Prostate gland (tissue), 2 donors: ENCODE results near the gene ACTA2. TPM values are rescaled to one million over a fixed set of nuclear protein-coding genes. Genes with fewer than 3 reads are reported as not detected.

ENCODE experiments used
- DNase-seq: peaks from one replicate; pipeline ENCODE4 v3.0.0-alpha.2; 2019; ENCODE audit warnings: low spot score
- H3K27ac ChIP-seq, 2 donors: fragments of 200-600 bp; sonication (generic); 2 replicates each; pipeline ENCODE4 v1.5.1; 2017 to 2019
- H3K27me3 ChIP-seq: fragments of 200-600 bp; sonication (generic); replicated peaks from 2 replicates; pipeline ENCODE4 v1.5.1; 2019; ENCODE audit not compliant: insufficient read depth
- H3K36me3 ChIP-seq, 2 donors: fragments of 200-600 bp; sonication (generic); 1 replicate in 1 of 2; 2 replicates in 1 of 2; pipeline versions ENCODE4 v1.5.1 to v1.8.1; 2017 to 2019
- H3K4me1 ChIP-seq: fragments of 200-600 bp; sonication (generic); replicated peaks from 2 replicates; pipeline ENCODE4 v1.5.1; 2019
- H3K4me3 ChIP-seq, 2 donors: fragments of 200-600 bp; sonication (generic); 2 replicates each; pipeline ENCODE4 v1.5.1; 2017 to 2019
- H3K9me3 ChIP-seq: fragments of 200-600 bp; sonication (generic); 2 replicates; pipeline ENCODE4 v1.5.1; 2017
- POLR2A ChIP-seq: fragments of 450-650 bp; IDR thresholded peaks from one replicate; pipeline ENCODE4 v1.6.1; 2016; ENCODE audit warnings: antibody characterized with exemption, mild to moderate bottlenecking
- POLR2AphosphoS5 ChIP-seq: sonication (generic); formaldehyde crosslinking; IDR thresholded peaks from one replicate; pipeline ENCODE4 v1.6.1; 2017; ENCODE audit warnings: antibody characterized with exemption
- WGBS: methylation state at CpG from one replicate; pipeline ENCODE4 v1.1.5; 2018; 5-methylcytosine and 5-hydroxymethylcytosine counted together
- intact Hi-C: fragments of 100-400 bp; cut with DNase I; formaldehyde crosslinking; loops from one replicate; pipeline ENCODE4 v1.14.2; 2022
- total RNA-seq, 2 donors: library from RNA; depleted of rRNA; stranded (reverse); fragments of >200 nt; gene quantifications; one replicate each; pipeline ENCODE4 v1.1.0, GENCODE V29; 2016
- TF ChIP-seq, protein P1 (sequence below), 4 experiments: fragments of 200-600 bp in 2 of 4; fragments of 450-650 bp in 2 of 4; sonication (generic) in 2 of 4; IDR thresholded peaks; 1 replicate in 3 of 4; 2 replicates in 1 of 4; pipeline ENCODE4 v1.5.1; 2016 to 2019; ENCODE audit warnings: antibody characterized with exemption in 4 of 4, mild to moderate bottlenecking in 2 of 4, moderate library complexity in 2 of 4

The ACTA2 gene
- 1,000 to 10,000 TPM; 1,024 to 1,957 TPM for total RNA-seq

DNA sequence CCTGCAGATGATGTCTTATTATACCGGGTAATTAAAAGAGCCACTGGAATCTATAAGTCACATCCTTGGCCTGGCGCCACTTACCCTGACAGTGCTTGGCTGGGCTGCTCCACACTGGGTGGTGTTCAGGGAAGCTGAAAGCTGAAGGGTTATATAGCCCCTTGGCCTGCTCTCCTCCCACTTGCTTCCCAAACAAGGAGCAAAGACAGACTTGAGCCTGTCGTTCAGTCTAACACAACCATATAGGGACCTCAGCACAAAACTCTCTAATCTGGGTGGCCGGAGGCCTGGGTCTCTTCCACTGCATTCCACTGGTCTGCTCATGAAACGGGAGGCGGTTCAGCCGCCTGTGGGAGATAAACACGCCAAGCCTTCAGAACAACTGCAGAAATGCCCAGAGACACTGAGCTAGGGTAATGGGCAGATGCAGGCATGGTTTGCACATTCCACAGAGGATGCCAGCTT lies at the start of gene ACTA2:
Gene ACTA2 (minus strand): TSS at position 127 of the 465 bp plus-strand sequence. CDS start 3,843 bp downstream, outside the sequence.
- WGBS = 61% methylated on average over 8 of the region's 8 CpGs
- no peaks in the 10 kb centered on the region for H3K4me1 ChIP-seq
- H3K9me3 ChIP-seq = no peaks in the 10 kb centered on the region
- TF ChIP-seq POLR2A = peak; percentile 40
- TF ChIP-seq POLR2AphosphoS5 = peak; percentile 67
- TF ChIP-seq, protein P1, sequence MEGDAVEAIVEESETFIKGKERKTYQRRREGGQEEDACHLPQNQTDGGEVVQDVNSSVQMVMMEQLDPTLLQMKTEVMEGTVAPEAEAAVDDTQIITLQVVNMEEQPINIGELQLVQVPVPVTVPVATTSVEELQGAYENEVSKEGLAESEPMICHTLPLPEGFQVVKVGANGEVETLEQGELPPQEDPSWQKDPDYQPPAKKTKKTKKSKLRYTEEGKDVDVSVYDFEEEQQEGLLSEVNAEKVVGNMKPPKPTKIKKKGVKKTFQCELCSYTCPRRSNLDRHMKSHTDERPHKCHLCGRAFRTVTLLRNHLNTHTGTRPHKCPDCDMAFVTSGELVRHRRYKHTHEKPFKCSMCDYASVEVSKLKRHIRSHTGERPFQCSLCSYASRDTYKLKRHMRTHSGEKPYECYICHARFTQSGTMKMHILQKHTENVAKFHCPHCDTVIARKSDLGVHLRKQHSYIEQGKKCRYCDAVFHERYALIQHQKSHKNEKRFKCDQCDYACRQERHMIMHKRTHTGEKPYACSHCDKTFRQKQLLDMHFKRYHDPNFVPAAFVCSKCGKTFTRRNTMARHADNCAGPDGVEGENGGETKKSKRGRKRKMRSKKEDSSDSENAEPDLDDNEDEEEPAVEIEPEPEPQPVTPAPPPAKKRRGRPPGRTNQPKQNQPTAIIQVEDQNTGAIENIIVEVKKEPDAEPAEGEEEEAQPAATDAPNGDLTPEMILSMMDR (IDR thresholded peaks at IDR 0.05) = no peak
- no peaks in the 10 kb centered on the region for H3K36me3 ChIP-seq
- DNase-seq = peak; percentile 29
- H3K27me3 ChIP-seq = no peaks in the 10 kb centered on the region
- peak within 1 kb of the TSS; percentile 24 to 25 for H3K4me3 ChIP-seq
- intact Hi-C loops = no loop called here
- peak within 1 kb of the TSS; percentile 84 to 89 for H3K27ac ChIP-seq

DNA sequence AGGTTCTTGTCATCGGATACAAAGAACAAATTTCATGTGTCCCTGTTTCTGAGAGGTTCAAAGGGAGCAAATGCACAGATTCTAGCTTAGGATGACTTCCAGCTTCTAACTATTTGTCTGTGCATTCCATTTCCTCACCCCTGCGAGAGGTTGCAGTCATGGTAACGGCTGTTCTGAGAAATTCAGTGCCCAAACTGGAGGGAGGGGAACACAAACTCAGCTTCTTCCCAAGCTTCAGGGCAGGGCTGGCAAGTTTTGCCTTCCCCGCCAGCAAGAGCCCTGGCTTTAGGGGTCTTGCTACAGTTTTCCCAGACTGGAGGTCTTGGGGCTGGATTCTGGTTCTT lies 49.1 kb upstream of the ACTA2 start:
- Histone ChIP-seq H3K9me3 (no peaks in the 10 kb centered on the region), H3K4me1 (no peaks in the 10 kb centered on the region), H3K36me3 (no peaks in the 10 kb centered on the region), H3K27ac (no peak overlapping the region), H3K27me3 (no peaks in the 10 kb centered on the region), H3K4me3 (no peak overlapping the region)
- intact Hi-C loops = no loop called here
- TF ChIP-seq, protein P1 (IDR thresholded peaks at IDR 0.05) = no peak
- no peak for TF ChIP-seq POLR2A
- no peak for TF ChIP-seq POLR2AphosphoS5
- DNase-seq = no peak
- 49% methylated on average over 4 of the region's 4 CpGs for WGBS

DNA sequence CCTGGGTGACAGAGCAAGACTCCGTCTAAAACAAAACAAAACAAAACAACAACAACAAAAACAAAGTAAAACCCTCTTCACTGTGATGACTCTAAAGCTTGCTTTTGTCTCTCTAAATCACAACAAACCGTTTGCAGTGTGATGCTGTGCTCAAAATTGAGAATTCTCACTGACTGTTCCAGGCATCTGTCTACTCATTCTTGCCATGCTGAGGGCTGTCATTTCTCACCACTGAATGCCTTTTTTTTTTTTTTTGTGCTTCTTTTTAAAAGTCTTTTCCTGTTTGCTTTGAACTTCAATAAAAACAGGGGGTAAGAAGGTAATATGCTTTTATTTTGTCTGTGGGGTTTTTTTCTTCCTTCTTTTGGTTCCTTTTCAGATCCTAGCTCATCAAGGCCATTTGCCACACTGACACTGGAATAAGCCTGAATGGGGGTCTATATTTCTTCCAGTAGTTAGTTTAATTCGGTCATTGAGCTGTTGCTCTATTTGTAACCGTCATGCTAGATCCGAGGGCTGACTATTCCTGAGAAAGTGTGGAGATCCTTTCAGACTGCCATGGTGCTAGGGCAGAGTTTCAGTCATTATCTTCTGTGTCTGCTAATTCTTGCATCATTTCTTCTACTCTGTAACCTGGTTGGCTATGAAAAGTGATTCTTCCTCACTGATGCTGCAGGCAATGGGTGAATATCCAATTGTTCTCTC lies 48.6 kb upstream of the ACTA2 start:
- DNase-seq = no peak
- Histone ChIP-seq H3K4me1 (no peaks in the 10 kb centered on the region), H3K27ac (peak overlapping the region in 1 of 2 donors; percentile 8), H3K9me3 (no peaks in the 10 kb centered on the region), H3K4me3 (no peak overlapping the region), H3K27me3 (no peaks in the 10 kb centered on the region), H3K36me3 (no peaks in the 10 kb centered on the region)
- WGBS = 61% methylated on average over 5 of the region's 5 CpGs
- intact Hi-C loops = no loop called here
- TF ChIP-seq, protein P1 (IDR thresholded peaks at IDR 0.05) = no peak
- TF ChIP-seq POLR2AphosphoS5 = no peak
- no peak for TF ChIP-seq POLR2A

DNA sequence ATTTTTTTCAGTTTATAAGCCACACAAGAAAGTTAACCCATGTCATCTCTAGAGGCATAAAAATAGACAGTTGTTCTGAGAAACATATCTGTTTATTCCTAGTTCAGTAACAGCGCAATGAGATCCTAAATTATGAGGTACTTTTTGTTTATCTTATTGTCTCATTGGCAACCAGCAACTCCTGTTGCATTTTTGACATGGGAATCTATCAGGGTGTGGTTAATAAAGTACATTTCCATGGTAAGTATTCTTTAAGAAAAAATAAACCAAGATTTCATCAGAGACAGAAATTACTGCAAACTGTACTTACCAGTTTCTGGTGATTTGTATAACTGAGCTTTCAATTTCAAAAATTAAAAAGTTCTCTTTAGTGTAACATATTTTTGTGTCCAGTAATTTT lies 47.1 kb upstream of the ACTA2 start:
- Histone ChIP-seq H3K27ac (peak overlapping the region in 1 of 2 donors; percentile 1), H3K4me3 (no peak overlapping the region), H3K9me3 (no peaks in the 10 kb centered on the region), H3K27me3 (no peaks in the 10 kb centered on the region), H3K4me1 (no peaks in the 10 kb centered on the region), H3K36me3 (no peaks in the 10 kb centered on the region)
- no peak for DNase-seq
- TF ChIP-seq POLR2A (no peak), POLR2AphosphoS5 (no peak)
- TF ChIP-seq, protein P1 (IDR thresholded peaks at IDR 0.05) = no peak
- intact Hi-C loops = no loop called here
- WGBS = 58% methylated on average over 1 of the region's 1 CpG

DNA sequence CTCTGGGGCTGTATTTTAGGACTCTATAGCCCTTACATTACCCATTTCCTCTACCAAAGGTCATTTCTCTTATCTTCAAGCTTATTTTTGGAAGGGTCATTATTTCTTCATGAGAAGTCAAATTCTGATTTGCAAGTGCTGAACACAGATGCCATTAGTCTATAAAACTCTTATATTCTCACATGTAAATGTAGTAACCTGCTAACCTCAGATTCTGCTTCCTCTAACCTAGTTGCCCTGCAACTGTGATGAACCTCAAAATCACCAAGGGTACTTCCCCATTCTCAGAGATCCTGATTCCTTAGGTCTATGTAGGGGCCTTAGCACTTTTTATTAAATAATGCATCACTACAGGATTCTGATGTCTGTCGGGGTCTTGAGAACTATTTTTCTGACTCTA lies 44.4 kb upstream of the ACTA2 start:
- 85% methylated on average over 1 of the region's 1 CpG for WGBS
- DNase-seq = no peak
- Histone ChIP-seq H3K4me1 (no peaks in the 10 kb centered on the region), H3K36me3 (no peaks in the 10 kb centered on the region), H3K27me3 (no peaks in the 10 kb centered on the region), H3K9me3 (no peaks in the 10 kb centered on the region), H3K4me3 (no peak overlapping the region), H3K27ac (no peak overlapping the region)
- TF ChIP-seq POLR2A (no peak), POLR2AphosphoS5 (no peak)
- TF ChIP-seq, protein P1 (IDR thresholded peaks at IDR 0.05) = no peak
- intact Hi-C loops = no loop called here
